ENCODE data around the gene CDH5. TPM values are rescaled to one million over a fixed set of nuclear protein-coding genes. Genes with fewer than 3 reads are reported as not detected.

The CDH5 gene
- total RNA-seq, 1 experiment from 2014 or later = not detected

- DNase-seq (ENCODE audit: low spot score) = no peak
Measured at GRCh38 chr16:66416136-66416535, 49.6 kb downstream of the CDH5 start.

GRCh38 chr16:66416939-66417700 is 50.6 kb downstream of the CDH5 start:
- peak; percentile 38 for DNase-seq (ENCODE audit: low spot score)

DNA sequence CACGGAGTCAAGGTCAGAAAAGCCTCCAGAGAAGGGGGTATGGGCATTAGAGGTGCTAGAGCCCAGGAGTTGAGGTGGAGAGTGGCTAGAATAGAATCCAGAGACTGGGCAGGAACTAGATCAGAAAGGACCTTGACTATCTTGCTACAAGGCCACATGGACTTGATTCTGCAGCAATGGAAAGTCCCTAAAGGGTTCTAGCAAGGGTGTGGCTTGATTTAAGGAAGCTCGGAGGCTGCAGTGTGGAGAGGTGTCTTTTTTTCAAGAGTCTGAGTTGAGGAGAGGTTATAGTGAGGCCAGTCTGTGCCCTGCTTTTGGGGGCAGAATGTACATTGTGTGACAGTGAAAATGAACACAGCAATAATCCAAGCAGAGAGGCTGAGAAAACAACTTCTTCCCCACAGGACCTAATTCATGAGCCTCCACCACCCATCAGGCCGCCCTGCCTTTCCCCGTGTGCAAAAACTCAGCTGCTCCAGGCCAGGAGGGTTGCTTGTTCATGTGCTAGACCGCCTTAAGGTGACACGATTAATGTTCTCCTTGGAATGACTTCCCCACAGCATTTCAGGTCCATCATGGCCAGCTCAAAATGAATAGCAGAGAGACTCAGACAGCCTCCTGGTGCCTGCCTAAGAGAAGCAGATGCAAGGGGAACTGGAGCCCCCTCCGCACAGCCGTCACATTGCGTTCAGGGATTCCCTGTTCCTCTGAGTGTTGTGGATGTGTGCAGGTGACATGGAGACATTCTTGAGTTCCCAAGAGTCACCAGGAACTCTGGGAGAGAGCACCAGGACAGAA is 51.9 kb downstream of the CDH5 start:
- no peak for DNase-seq (ENCODE audit: low spot score)

DNA sequence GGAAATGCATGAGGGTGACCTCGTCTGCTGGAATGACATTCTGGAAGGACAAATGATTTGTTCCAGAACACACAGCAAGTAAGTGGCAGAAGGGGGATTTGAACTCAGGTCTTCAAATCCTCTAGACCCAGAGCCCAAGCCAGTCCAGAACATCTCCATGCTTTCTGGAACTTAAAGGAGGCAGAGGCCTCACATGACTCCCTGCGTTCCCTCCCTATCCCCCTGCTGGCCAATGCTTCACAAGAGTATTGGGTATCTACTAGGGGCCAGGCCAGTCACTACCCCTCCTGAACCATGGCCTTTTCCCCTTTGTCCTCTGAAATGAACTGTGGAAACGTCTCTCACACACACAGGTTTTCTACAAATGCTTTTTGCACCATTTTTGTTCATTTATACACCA is 53.0 kb downstream of the CDH5 start:
- no peak for DNase-seq (ENCODE audit: low spot score)

DNA sequence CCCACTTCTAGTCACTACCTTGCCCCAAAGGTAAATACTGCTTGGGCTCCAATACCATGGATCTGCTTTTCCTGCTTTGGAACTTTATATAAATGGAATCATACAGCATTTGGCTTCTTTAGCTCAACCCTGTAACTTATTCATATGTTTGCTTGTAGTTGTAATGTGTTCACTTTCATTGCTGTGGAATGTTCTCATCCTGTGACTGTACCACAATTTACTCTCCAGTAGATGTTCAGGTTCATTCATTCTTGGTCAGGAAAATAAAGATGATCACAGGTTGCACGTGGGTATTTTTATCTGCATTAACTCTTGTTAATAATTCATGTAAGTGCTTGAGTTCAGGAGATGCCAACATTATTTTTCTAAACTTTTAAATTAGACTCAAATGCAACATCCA is 53.9 kb downstream of the CDH5 start:
- no peak for DNase-seq (ENCODE audit: low spot score)

- DNase-seq (ENCODE audit: low spot score) = no peak
Measured at GRCh38 chr16:66421891-66422290, 55.4 kb downstream of the CDH5 start.

GRCh38 chr16:66422366-66422765 is 55.9 kb downstream of the CDH5 start:
- no peak for DNase-seq (ENCODE audit: low spot score)

GRCh38 chr16:66423177-66423576 is 56.7 kb downstream of the CDH5 start:
- no peak for DNase-seq (ENCODE audit: low spot score)

- DNase-seq (ENCODE audit: low spot score) = no peak
Measured at GRCh38 chr16:66425651-66426050, 59.2 kb downstream of the CDH5 start.

- no peak for DNase-seq (ENCODE audit: low spot score)
Measured at GRCh38 chr16:66426112-66427035, 59.9 kb downstream of the CDH5 start.

GRCh38 chr16:66427036-66427860 is 60.8 kb downstream of the CDH5 start, which contains the start of gene BEAN1:
TSS of gene BEAN1 (plus strand) at chr16:66427295. CDS start at chr16:66437677, 10,382 bp downstream.
- DNase-seq (ENCODE audit: low spot score) = no peak

DNA sequence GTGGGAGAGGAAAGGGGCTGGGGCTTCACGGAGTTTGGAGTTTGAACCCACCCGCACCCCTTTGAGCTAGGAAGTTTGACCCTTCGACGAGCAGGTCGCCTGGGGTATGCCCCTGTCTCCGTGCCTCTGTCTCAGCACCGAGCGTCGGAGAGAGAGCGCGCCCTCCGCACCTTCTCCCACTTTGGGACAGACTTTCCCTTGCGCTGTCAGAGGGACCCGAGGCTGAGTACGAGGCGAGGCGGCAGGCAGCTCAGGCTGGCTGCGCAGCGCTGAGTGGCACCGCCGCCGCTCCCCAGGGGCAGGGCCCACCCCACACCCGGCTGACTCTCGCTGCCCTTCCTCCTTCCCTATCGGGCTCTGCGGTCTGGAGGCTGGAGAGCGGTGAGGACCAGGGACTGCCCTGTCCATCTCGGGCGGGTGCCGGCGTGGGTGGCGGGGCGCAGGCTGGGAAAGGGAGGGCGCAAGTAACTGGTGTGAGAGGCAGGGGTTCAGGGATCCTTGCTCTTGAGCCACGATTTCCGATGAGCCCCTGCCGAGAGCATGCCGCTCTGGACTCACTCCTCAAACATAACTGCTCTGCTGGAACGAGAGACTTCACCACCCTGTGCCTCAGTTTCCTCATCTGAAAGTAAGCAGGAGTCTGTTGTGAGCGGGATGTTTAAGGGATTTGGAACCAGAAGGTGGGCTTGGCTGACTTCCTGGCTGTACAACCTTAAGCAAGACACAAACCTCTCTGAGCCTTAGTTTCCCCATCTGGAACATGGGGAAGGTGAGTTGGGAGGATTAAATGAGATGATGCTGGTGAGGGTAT is 61.6 kb downstream of the CDH5 start:
- no peak for DNase-seq (ENCODE audit: low spot score)

DNA sequence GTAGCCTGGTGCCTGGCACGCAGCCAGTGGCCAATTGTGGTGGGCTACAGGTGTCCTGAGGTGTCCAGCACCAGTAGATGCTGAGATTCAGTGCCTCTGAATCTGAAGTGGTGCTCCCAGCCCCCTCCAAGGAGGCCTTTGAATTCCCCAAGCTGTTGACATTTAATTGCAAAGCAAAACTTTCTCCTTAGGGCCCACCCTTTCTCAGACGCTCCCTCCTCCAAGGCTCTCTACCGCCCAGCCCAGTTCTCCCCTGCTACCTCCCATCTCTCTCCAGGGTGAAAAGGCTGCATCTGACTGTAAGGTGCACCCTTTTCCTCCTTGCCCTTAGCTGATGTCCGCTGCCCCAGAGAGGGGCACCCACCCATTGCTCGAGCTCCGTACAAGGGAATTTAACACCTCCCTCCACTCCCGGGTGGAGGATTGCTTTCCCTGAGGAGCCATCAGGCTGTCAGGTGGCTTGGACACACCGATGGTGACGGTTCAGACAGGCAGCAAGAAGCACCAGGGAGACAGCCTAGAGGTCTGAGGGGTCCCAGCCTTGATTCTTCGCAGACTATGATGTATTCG is 62.3 kb downstream of the CDH5 start:
- DNase-seq (ENCODE audit: low spot score) = no peak

GRCh38 chr16:66429290-66429962 is 62.9 kb downstream of the CDH5 start:
- DNase-seq (ENCODE audit: low spot score) = no peak

DNA sequence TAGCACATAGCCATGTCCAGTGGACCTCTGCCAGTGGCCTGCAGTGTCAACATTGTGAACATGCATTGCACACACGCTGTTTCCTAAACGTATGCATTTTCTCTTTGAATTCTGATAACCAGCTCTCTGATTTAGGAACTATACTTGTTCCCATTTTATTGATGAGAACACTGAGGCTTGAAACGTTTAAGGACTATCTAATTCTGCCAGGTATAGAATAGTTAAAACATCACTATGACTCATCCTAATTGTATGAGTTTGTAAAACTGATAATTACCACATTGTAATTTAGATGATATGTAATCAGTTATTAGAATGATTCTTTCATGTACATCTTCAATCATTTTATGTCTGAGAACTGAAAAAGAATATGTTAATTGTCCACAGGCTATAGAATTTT is 63.7 kb downstream of the CDH5 start:
- no peak for DNase-seq (ENCODE audit: low spot score)

DNA sequence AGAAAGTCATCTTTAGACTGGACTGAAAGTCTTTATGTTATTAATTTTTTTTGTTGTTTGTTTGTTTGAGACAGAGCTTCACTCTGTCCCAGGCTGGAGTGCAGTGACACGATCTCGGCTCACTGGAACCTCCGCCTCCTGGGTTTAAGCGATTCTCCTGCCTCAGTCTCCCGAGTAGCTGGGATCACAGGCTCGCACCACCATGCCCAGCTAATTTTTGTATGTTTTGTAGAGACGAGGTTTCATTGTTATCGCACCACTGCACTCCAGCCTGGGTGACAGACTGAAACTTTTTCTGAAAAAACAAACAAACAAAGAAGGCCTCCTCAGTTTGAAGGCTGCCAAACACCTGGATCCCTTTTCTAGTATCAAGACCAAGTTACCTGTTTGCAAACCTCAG is 65.3 kb downstream of the CDH5 start:
- DNase-seq (ENCODE audit: low spot score) = no peak

DNA sequence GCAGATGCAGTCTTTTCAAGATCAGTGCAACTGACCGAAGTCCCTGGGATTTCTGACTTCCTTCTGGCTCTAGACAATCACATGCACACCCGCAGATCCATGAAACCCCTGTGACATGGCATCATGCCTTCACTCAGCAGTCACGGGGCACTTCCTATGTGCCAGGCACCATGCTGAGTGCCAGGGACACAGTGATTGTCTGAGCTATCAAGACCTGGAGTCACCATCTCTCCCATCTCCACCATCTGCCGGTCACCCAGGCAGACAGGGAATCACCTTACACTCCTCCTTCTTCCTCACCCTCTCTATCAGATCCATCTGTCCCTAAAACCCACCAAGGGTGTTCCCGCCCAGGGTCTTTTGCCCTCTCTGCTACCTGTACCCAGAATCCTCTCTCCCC is 65.9 kb downstream of the CDH5 start:
- no peak for DNase-seq (ENCODE audit: low spot score)

GRCh38 chr16:66434619-66435430 is 68.3 kb downstream of the CDH5 start:
- no peak for DNase-seq (ENCODE audit: low spot score)
